SK-N-SH (cell line): ENCODE measurements around the gene TTC28. TPM values are rescaled to one million over a fixed set of nuclear protein-coding genes. Genes with fewer than 3 reads are reported as not detected.
A peak's percentile ranks its signal among the peaks of the same experiment; 100 is the strongest.

Experiments used
- CTCF ChIA-PET: fragments of 300-600, 350-600 bp; formaldehyde crosslinking; extraction: SDS; loops from one replicate; lab custom pipeline; 2021; lab: Yijun Ruan, JAX
- POLR2A ChIA-PET: fragments of 350-600 bp; sonication (Branson Sonifier 250); formaldehyde crosslinking; extraction: SDS; loops from one replicate; lab custom pipeline; 2020; ENCODE audit warnings: antibody characterized with exemption, inconsistent platforms; lab: Yijun Ruan, JAX
- DNase-seq: peaks from one replicate; pipeline ENCODE4 v3.0.0; 2012
- H2AFZ ChIP-seq: fragments of 200-600 bp; sonication (generic); 2 replicates; pipeline ENCODE4 v1.8.1; 2016; ENCODE audit warnings: antibody characterized with exemption, mild to moderate bottlenecking, low read depth
- H3F3A ChIP-seq: fragments of 200-600 bp; sonication (generic); replicated peaks from 2 replicates; pipeline ENCODE3; 2016; ENCODE audit warnings: antibody characterized with exemption, mild to moderate bottlenecking; ENCODE audit not compliant: insufficient read depth
- H3K27ac ChIP-seq, 2 experiments: fragments of 200-500 bp in 1 of 2; fragments of 200-600 bp in 1 of 2; sonication (Bioruptor generic) in 1 of 2; sonication (generic), shearing (Covaris generic) in 1 of 2; 2 replicates each; pipeline versions ENCODE4 v1.5.1 to v1.6.1; 2014 to 2016; ENCODE audit warnings: low read depth in 2 of 2, inconsistent platforms in 1 of 2, low read length in 1 of 2, mild to moderate bottlenecking in 1 of 2, mixed read lengths in 1 of 2
- H3K27me3 ChIP-seq: fragments of 200-600 bp; sonication (generic), shearing (Covaris generic); 2 replicates; pipeline ENCODE4 v1.6.1; 2016; ENCODE audit warnings: mixed run types; ENCODE audit not compliant: insufficient read depth
- H3K36me3 ChIP-seq, 2 experiments: fragments of 200-500 bp in 1 of 2; fragments of 200-600 bp in 1 of 2; sonication (Bioruptor generic) in 1 of 2; sonication (generic) in 1 of 2; replicated peaks in 1 of 2; 2 replicates each; pipeline versions ENCODE3 to v1.5.1; 2014 to 2016; ENCODE audit warnings: low read length in 1 of 2, mild to moderate bottlenecking in 1 of 2; ENCODE audit not compliant: insufficient read depth in 2 of 2, control insufficient read depth in 1 of 2
- H3K4me1 ChIP-seq, 2 experiments: fragments of 200-500 bp in 1 of 2; fragments of 200-600 bp in 1 of 2; sonication (Bioruptor generic) in 1 of 2; sonication (generic), shearing (Covaris generic) in 1 of 2; 2 replicates each; pipeline versions ENCODE4 v1.5.1 to v1.6.1; 2014 to 2016; ENCODE audit warnings: low read depth in 1 of 2, low read length in 1 of 2, mixed run types in 1 of 2; ENCODE audit not compliant: insufficient read depth in 2 of 2, control insufficient read depth in 1 of 2
- H3K4me2 ChIP-seq: fragments of 200-600 bp; sonication (generic), shearing (Covaris generic); 2 replicates; pipeline ENCODE4 v1.6.1; 2017; ENCODE audit warnings: mixed run types
- H3K4me3 ChIP-seq, 2 experiments: fragments of 200-500 bp in 1 of 2; fragments of 200-600 bp in 1 of 2; sonication (Bioruptor generic) in 1 of 2; sonication (generic), shearing (Covaris generic) in 1 of 2; 2 replicates each; pipeline versions ENCODE4 v1.5.1 to v1.8.1; 2014 to 2016; ENCODE audit warnings: low read depth in 2 of 2, inconsistent platforms in 1 of 2, low read length in 1 of 2, mild to moderate bottlenecking in 1 of 2, mixed read lengths in 1 of 2, moderate library complexity in 1 of 2
- H3K79me2 ChIP-seq: fragments of 200-600 bp; sonication (generic); 2 replicates; pipeline ENCODE4 v1.8.1; 2017; ENCODE audit warnings: mild to moderate bottlenecking; ENCODE audit not compliant: insufficient read depth
- H3K9ac ChIP-seq: fragments of 200-600 bp; sonication (generic); 2 replicates; pipeline ENCODE4 v1.6.1; 2017; ENCODE audit warnings: mixed run types
- H3K9me2 ChIP-seq: fragments of 200-600 bp; sonication (generic); 2 replicates; pipeline ENCODE4 v1.6.1; 2017; ENCODE audit warnings: mixed run types
- H3K9me3 ChIP-seq: fragments of 200-600 bp; sonication (generic); 2 replicates; pipeline ENCODE4 v1.6.1; 2017; ENCODE audit warnings: mixed run types, mild to moderate bottlenecking, moderate library complexity
- H4K20me1 ChIP-seq: fragments of 200-600 bp; sonication (generic); 2 replicates; pipeline ENCODE4 v1.6.1; 2017; ENCODE audit warnings: mild to moderate bottlenecking, mixed run types; ENCODE audit not compliant: insufficient read depth
- CTCF ChIP-seq: fragments of 200-600 bp; sonication (generic); IDR thresholded peaks from 2 replicates; pipeline ENCODE4 v1.6.1; 2017; ENCODE audit warnings: antibody characterized with exemption, mild to moderate bottlenecking, moderate library complexity
- GABPA ChIP-seq: IDR thresholded peaks from 2 replicates; pipeline ENCODE4 v1.4.0; 2012; ENCODE audit warnings: low read depth, mild to moderate bottlenecking
- GATA2 ChIP-seq: sonication (generic); formaldehyde crosslinking; IDR thresholded peaks from 2 replicates; pipeline ENCODE4 v1.5.0; 2020; ENCODE audit warnings: mild to moderate bottlenecking, missing genetic modification reagents
- IRF3 ChIP-seq: fragments of 150-350 bp; IDR thresholded peaks from 2 replicates; pipeline ENCODE4 v1.6.1; 2016; ENCODE audit warnings: mild to moderate bottlenecking, low read depth, low read length
- MXI1 ChIP-seq: IDR thresholded peaks from 2 replicates; pipeline ENCODE4 v1.6.1; 2012; ENCODE audit warnings: mild to moderate bottlenecking, low read depth, low read length, improper control_type of control experiment
- REST ChIP-seq: IDR thresholded peaks from 2 replicates; pipeline ENCODE4 v1.6.1; 2012; ENCODE audit warnings: mild to moderate bottlenecking, low read depth, low read length, moderate library complexity
- WGBS: methylation state at CpG from one replicate; pipeline ENCODE4 v1.1.6; 2017; ENCODE audit warnings: low lambda C conversion rate; 5-methylcytosine and 5-hydroxymethylcytosine counted together
- polyA plus RNA-seq, 3 experiments: library from polyadenylated mRNA; depleted of rRNA; stranded (reverse); fragments of >200 nt; gene quantifications; 2 replicates each; pipeline ENCODE4 v1.2.3, GENCODE V29; 2012

Gene TTC28
- polyA plus RNA-seq, 1 of the 3 experiments (the other 2 are of a cell fraction), result 5.9 TPM

GRCh38 chr22:28245579-28246224 is 433.9 kb downstream of the TTC28 start (continued):
- no peak for TF ChIP-seq REST
- no peak for TF ChIP-seq IRF3
- no peak for TF ChIP-seq GABPA
- TF ChIP-seq CTCF, result no peak
- TF ChIP-seq, all 33 proteins: peak for 0

GRCh38 chr22:28244757-28245156 is 434.9 kb downstream of the TTC28 start:
- H3K27me3 ChIP-seq, result no peaks in the 10 kb centered on the region
- 52% methylated on average over 1 of the region's 1 CpG for WGBS
- H3F3A ChIP-seq, result no peaks in the 10 kb centered on the region
- H3K9ac ChIP-seq, result no peak overlapping the region
- H3K4me3 ChIP-seq, result no peak overlapping the region
- no peaks in the 10 kb centered on the region for H3K9me2 ChIP-seq
- H3K27ac ChIP-seq, result peak overlapping the region in 1 of 2 experiments; percentile 25; a peak in 1 of 4 replicates
- peaks cover 31 to 52% of the 10 kb centered on the region in 2 experiments; a peak in 3 of 4 replicates for H3K4me1 ChIP-seq
- DNase-seq, result no peak
- no peak overlapping the region for H3K4me2 ChIP-seq
- no peaks in the 10 kb centered on the region for H3K79me2 ChIP-seq
- POLR2A ChIA-PET, result no interaction called here
- no peak for TF ChIP-seq MXI1
- 0 out of 2 replicates have a peak, but pooled peaks have one; percentile 19 for TF ChIP-seq GATA2 (CRISPR knock-in tag)
- H3K9me3 ChIP-seq, result no peaks in the 10 kb centered on the region
- H3K36me3 ChIP-seq, result no peaks in the 10 kb centered on the region
- no peaks in the 10 kb centered on the region for H4K20me1 ChIP-seq
- CTCF ChIA-PET, result interaction anchor here (1.1 to 3.5 kb wide), 4 partner anchors 8 to 197 kb away, joined by 4 to 18 read pairs (median 8); no protein-coding TSS in a partner anchor
- H2AFZ ChIP-seq, result no peak overlapping the region
